K562 (cell line): ENCODE results near the gene SAE1. TPM values are rescaled to one million over a fixed set of nuclear protein-coding genes. Genes with fewer than 3 reads are reported as not detected.

ENCODE experiments used
- BDP1 ChIP-seq: IDR thresholded peaks from 3 replicates; pipeline ENCODE4 v1.6.1; 2011; ENCODE audit not compliant: insufficient read length, insufficient read depth
- CBFB ChIP-seq: sonication (generic); formaldehyde crosslinking; IDR thresholded peaks from 2 replicates; pipeline ENCODE4 v1.4.0; 2020; ENCODE audit warnings: mild to moderate bottlenecking, missing genetic modification reagents
- CHCHD3 ChIP-seq: fragments of 250-450 bp; sonication (Bioruptor Pico); IDR thresholded peaks from 2 replicates; pipeline ENCODE4 v2.1.2; 2022; ENCODE audit warnings: mild to moderate bottlenecking
- FOXK2 ChIP-seq, 2 experiments: fragments of 450-650 bp; IDR thresholded peaks in 1 of 2; conservative IDR thresholded peaks in 1 of 2; 2 replicates each; pipeline ENCODE4 v1.6.1; 2016; ENCODE audit warnings: low read depth in 2 of 2, mild to moderate bottlenecking in 1 of 2
- FUS ChIP-seq: fragments of 200-400 bp; formaldehyde crosslinking; optimal IDR thresholded peaks from 2 replicates; pipeline ENCODE3; 2017; ENCODE audit warnings: low read depth, low read length
- GABPA ChIP-seq: fragments of 200-800 bp; sonication (Bioruptor generic); conservative IDR thresholded peaks from 2 replicates; pipeline ENCODE4 v1.6.1; 2016; ENCODE audit warnings: low read depth, missing genetic modification characterization, missing compliant biosample characterization
- NFE2L1 ChIP-seq: fragments of 450-650 bp; IDR thresholded peaks from 2 replicates; pipeline ENCODE4 v1.6.1; 2016; ENCODE audit warnings: missing genetic modification characterization, low read depth, mild to moderate bottlenecking, missing compliant biosample characterization, moderate library complexity, borderline replicate concordance
- SPI1 ChIP-seq: IDR thresholded peaks from 2 replicates; pipeline ENCODE4 v1.6.1; 2011; ENCODE audit warnings: low read depth, low read length, control low read depth, borderline replicate concordance
- ZNF133 ChIP-seq: fragments of 250-450 bp; sonication (Bioruptor Pico); IDR thresholded peaks from 2 replicates; pipeline ENCODE4 v1.4.0; 2020; ENCODE audit warnings: mild to moderate bottlenecking
- polyA plus RNA-seq, 8 experiments: library from polyadenylated mRNA; depleted of rRNA in 4 of 8; stranded (reverse) in 5 of 8; unstranded in 3 of 8; fragments of >200 nt; fragmentation: Nextera tagmentation in 2 of 8; fragmentation: Illumina TruSeq in 1 of 8; extraction: Ambion mirVana in 2 of 8; extraction: Trizol in 1 of 8; gene quantifications; 2 replicates each; pipeline versions ENCODE4 v1.2.1 to v1.2.3, GENCODE V29; 2011 to 2014; ENCODE audit warnings: inconsistent platforms in 1 of 8, missing spikeins in 1 of 8
- total RNA-seq, 7 experiments: library from RNA; depleted of rRNA in 6 of 7; stranded (reverse); fragments of >200 nt in 6 of 7; fragmentation: Illumina TruSeq in 2 of 7; extraction: Trizol in 2 of 7; gene quantifications; 2 replicates each; pipeline versions ENCODE4 v1.2.1 to v1.2.3, GENCODE V29; 2011 to 2021; ENCODE audit warnings: low replicate concordance in 1 of 7
- TF ChIP-seq, protein P1 (sequence below): fragments of 450-650 bp; IDR thresholded peaks from 2 replicates; pipeline ENCODE4 v1.6.1; 2017; ENCODE audit warnings: antibody characterized with exemption, mild to moderate bottlenecking

SAE1 gene
- total and polyA plus RNA-seq, 9 of the 15 experiments (the other 6 are each of a cell fraction or from before 2014, with no cell fraction given), result 82.8 to 299 (median 217) TPM

DNA sequence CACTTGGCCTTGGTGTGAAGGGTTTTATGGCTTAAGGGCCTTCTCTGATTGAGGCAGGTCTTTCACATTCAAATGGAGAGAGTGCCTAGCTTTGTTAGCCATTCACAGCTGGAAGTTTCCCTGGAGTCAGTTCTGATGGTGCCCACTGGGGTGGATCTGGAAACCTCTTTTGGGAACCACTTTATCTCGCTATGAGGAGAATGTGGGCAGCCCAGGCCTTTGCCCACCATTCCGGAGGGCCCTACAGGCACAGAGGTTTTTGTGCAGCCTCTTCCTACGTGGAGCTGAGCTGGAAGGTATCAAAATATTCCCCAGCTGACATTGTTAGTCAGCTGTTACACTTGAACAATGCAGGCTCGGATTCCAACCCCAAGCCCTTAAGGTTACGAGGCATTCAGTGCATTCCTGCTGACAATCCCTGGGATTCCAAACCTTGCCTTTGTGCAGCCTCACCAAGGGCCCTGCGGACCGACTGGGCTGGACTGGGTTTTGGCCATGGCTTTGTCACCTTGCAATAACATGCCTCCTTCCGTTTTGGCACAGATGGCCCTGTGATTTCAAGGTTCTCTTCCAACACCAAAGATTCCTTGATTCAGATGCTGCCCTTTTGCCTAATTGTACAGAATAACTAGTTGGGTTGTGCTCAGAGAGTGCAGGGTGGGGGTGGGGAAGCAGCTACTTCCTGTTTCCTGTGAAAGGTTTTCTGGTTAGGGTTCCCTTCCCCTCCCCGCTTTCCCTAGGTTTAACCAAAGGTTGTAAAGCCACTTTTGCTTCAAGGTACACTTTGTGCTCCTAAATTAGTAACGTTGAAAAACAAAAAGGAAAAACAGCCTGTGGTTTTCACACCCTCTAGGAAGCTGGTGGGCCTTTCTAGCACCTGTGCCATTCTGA lies 27.0 kb downstream of the SAE1 start (continued):
- TF ChIP-seq FOXK2 (conservative IDR thresholded peaks at IDR 0.05 in 1 of 2, IDR thresholded peaks at IDR 0.05 in 1 of 2; ENCODE audit: low read depth in 2 of 2) (no peak), BDP1 (no peak), NFE2L1 (tag) (no peak), ZNF133 (CRISPR knock-in tag) (no peak), CHCHD3 (CRISPR knock-in tag) (no peak), FUS (no peak), CBFB (no peak), SPI1 (peak; percentile 55), GABPA (tag) (peak; percentile 57)
- TF ChIP-seq, protein P1, sequence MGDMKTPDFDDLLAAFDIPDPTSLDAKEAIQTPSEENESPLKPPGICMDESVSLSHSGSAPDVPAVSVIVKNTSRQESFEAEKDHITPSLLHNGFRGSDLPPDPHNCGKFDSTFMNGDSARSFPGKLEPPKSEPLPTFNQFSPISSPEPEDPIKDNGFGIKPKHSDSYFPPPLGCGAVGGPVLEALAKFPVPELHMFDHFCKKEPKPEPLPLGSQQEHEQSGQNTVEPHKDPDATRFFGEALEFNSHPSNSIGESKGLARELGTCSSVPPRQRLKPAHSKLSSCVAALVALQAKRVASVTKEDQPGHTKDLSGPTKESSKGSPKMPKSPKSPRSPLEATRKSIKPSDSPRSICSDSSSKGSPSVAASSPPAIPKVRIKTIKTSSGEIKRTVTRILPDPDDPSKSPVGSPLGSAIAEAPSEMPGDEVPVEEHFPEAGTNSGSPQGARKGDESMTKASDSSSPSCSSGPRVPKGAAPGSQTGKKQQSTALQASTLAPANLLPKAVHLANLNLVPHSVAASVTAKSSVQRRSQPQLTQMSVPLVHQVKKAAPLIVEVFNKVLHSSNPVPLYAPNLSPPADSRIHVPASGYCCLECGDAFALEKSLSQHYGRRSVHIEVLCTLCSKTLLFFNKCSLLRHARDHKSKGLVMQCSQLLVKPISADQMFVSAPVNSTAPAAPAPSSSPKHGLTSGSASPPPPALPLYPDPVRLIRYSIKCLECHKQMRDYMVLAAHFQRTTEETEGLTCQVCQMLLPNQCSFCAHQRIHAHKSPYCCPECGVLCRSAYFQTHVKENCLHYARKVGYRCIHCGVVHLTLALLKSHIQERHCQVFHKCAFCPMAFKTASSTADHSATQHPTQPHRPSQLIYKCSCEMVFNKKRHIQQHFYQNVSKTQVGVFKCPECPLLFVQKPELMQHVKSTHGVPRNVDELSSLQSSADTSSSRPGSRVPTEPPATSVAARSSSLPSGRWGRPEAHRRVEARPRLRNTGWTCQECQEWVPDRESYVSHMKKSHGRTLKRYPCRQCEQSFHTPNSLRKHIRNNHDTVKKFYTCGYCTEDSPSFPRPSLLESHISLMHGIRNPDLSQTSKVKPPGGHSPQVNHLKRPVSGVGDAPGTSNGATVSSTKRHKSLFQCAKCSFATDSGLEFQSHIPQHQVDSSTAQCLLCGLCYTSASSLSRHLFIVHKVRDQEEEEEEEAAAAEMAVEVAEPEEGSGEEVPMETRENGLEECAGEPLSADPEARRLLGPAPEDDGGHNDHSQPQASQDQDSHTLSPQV, result no peak
